Measurements from ENCODE around the gene AGTRAP. TPM values are rescaled to one million over a fixed set of nuclear protein-coding genes. Genes with fewer than 3 reads are reported as not detected.

The AGTRAP gene
- total and polyA plus RNA-seq, 2 of the 8 experiments (the other 6 are each of a cell fraction or from before 2014, with no cell fraction given) = 69.7 to 192 TPM

GRCh38 chr1:11721311-11721710 is 14.6 kb upstream of the AGTRAP start (continued):
- TF ChIP-seq CREB1 (IDR thresholded peaks at IDR 0.05) (no peak), EP300 (IDR thresholded peaks at IDR 0.05; ENCODE audit: borderline replicate concordance in 1 of 2, low read depth in 2 of 2, low read length in 2 of 2) (no peak), SP1 (IDR thresholded peaks at IDR 0.05; ENCODE audit: low read depth, low read length) (no peak)

Data from H1 (cell line).